ENCODE data around the gene SCTR.

Gene SCTR

DNA sequence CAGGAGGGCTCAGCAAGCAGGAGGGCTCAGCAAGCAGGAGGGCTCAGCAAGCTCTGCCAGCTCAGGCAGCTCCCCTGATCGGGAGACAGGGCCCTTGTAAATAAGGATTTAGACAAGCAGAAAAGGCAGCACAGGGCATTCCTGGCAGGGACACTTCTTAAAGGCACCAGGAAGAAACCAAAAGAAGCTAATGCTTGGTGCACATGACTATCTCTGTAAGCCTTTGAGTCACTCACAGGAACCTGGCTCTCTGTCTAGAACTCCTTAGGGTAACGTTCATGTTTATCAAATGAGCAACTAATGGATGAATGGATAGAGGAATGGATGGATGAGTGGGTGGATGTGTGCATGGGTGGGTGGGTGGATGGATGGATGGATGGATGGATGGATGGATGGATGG, 64.2 kb downstream of the SCTR start:
- TF ChIP-seq, protein P1, sequence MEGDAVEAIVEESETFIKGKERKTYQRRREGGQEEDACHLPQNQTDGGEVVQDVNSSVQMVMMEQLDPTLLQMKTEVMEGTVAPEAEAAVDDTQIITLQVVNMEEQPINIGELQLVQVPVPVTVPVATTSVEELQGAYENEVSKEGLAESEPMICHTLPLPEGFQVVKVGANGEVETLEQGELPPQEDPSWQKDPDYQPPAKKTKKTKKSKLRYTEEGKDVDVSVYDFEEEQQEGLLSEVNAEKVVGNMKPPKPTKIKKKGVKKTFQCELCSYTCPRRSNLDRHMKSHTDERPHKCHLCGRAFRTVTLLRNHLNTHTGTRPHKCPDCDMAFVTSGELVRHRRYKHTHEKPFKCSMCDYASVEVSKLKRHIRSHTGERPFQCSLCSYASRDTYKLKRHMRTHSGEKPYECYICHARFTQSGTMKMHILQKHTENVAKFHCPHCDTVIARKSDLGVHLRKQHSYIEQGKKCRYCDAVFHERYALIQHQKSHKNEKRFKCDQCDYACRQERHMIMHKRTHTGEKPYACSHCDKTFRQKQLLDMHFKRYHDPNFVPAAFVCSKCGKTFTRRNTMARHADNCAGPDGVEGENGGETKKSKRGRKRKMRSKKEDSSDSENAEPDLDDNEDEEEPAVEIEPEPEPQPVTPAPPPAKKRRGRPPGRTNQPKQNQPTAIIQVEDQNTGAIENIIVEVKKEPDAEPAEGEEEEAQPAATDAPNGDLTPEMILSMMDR (IDR thresholded peaks at IDR 0.05), result no peak

GRCh38 chr2:119455066-119455718, 69.1 kb downstream of the SCTR start:
- TF ChIP-seq, protein P1 (IDR thresholded peaks at IDR 0.05), result no peak

GRCh38 chr2:119453972-119454593, 70.2 kb downstream of the SCTR start:
- TF ChIP-seq, protein P1 (IDR thresholded peaks at IDR 0.05), result no peak

DNA sequence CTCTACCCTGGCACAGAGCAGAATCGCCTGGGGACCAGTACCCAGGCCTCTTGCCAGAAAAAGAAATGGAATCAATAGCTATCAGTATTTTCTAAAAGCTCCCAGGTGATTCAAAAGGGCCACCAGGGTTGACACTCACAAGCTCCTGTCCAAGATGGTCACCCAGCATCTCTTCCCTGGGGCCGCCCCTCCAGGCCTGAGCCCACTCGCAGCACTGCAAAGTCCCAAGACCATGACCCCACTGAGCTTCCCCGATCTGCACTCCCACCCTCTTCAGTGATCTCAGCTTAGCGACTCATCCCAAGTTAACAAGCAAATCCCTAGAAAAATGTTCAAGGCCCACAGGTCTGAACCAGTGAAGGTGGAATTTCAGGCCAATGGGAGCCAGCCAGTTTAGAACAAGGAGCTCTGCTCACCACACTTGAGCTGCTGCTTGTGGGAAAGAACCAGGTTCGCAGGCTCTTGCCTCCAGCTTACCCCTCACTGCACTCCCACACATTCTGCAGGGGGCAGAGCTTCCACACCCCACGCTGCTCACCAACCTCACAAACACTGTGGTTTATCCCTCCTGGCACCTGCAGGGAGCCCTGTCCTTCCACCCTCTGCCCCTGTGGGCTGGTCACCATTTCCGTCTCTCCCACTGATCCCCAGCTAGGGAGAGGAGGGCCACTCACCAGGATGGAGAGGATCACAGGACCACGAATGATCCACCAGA, 72.8 kb downstream of the SCTR start:
- TF ChIP-seq, protein P1 (IDR thresholded peaks at IDR 0.05), result no peak

DNA sequence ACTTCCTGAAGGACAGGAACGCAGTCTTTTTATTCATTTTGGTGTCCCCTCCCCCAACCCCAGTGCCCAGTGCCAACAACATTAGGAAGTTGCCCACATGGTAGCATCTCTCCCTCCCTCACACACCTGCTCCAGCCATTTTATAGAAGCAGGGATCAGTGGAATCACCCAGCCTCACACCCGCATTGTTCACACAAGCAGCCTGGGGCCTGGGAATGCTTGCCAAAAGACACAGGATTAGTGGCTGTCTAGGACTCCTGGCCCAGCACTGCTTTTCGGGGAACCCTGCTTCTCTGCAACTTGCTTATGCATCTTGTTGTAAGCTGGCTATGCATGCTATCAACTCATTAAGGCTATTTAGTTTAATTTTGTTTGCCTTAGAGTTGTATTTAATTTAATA, 74.8 kb downstream of the SCTR start:
- TF ChIP-seq, protein P1 (IDR thresholded peaks at IDR 0.05), result no peak

- TF ChIP-seq, protein P1 (IDR thresholded peaks at IDR 0.05), result no peak
Observed at GRCh38 chr2:119448427-119449141, 75.7 kb downstream of the SCTR start.

- TF ChIP-seq, protein P1 (IDR thresholded peaks at IDR 0.05), result no peak
Observed at GRCh38 chr2:119446037-119446436, 78.2 kb downstream of the SCTR start.

Data from LNCAP (cell line).